Keratinocyte (primary cell): ENCODE measurements around the gene KIF26A.

ENCODE experiments used
- CTCF ChIP-seq, 3 experiments: IDR thresholded peaks in 1 of 3; conservative IDR thresholded peaks in 1 of 3; optimal IDR thresholded peaks in 1 of 3; 2 replicates in 2 of 3; 3 replicates in 1 of 3; pipeline versions ENCODE3 to v1.5.1; 2011; ENCODE audit warnings: low read length in 3 of 3, mild to moderate bottlenecking in 3 of 3, moderate library complexity in 2 of 3, control low read depth in 1 of 3, inconsistent platforms in 1 of 3; ENCODE audit not compliant: insufficient read depth in 2 of 3; ENCODE audit errors: extremely low read depth in 1 of 3
- EZH2 ChIP-seq: IDR thresholded peaks from one replicate; pipeline ENCODE4 v1.6.1; 2012; ENCODE audit warnings: inconsistent platforms, mild to moderate bottlenecking, low read length, moderate library complexity

GRCh38 chr14:104090071-104090748, 48.2 kb upstream of the KIF26A start:
- TF ChIP-seq CTCF (optimal IDR thresholded peaks at IDR 0.05 in 1 of 3, IDR thresholded peaks at IDR 0.05 in 1 of 3, conservative IDR thresholded peaks at IDR 0.05 in 1 of 3; ENCODE audit: extremely low read depth in 1 of 3, insufficient read depth in 2 of 3, low read length in 3 of 3) (no peak), EZH2 (no peak)
